SK-N-DZ (cell line): ENCODE measurements around the gene ALCAM.
"Not testable (repeated sequence)": the region's sequence is repeated elsewhere in the genome, so short reads cannot be mapped to it uniquely, and the experiment has no call there.

ENCODE experiments used
- DNase-seq: peaks from one replicate; pipeline ENCODE4 v3.0.0-alpha.2; 2015; ENCODE audit warnings: low spot score

Gene ALCAM

GRCh38 chr3:105584003-105584790 lies 217.5 kb downstream of the ALCAM start:
- no peak for DNase-seq

- no peak for DNase-seq
Observed at GRCh38 chr3:105593315-105593714, 226.6 kb downstream of the ALCAM start.

GRCh38 chr3:105594219-105594618 lies 227.5 kb downstream of the ALCAM start:
- DNase-seq, result no peak

- no peak for DNase-seq
Observed at GRCh38 chr3:105598042-105598796, 231.5 kb downstream of the ALCAM start.

- no peak for DNase-seq
Observed at GRCh38 chr3:105599350-105599749, 232.6 kb downstream of the ALCAM start.

- not testable (repeated sequence) for DNase-seq
Observed at GRCh38 chr3:105601756-105602155, 235.0 kb downstream of the ALCAM start.

- not testable (repeated sequence) for DNase-seq
Observed at GRCh38 chr3:105602286-105602685, 235.6 kb downstream of the ALCAM start.

GRCh38 chr3:105603516-105603915 lies 236.8 kb downstream of the ALCAM start:
- DNase-seq, result not testable (repeated sequence)

GRCh38 chr3:105606016-105606415 lies 239.3 kb downstream of the ALCAM start:
- no peak for DNase-seq

GRCh38 chr3:105608623-105609022 lies 241.9 kb downstream of the ALCAM start:
- no peak for DNase-seq

GRCh38 chr3:105610473-105610872 lies 243.8 kb downstream of the ALCAM start:
- DNase-seq, result no peak

GRCh38 chr3:105611304-105612192 lies 244.8 kb downstream of the ALCAM start:
- no peak for DNase-seq

- no peak for DNase-seq
Observed at GRCh38 chr3:105613120-105613519, 246.4 kb downstream of the ALCAM start.

GRCh38 chr3:105614288-105615030 lies 247.8 kb downstream of the ALCAM start:
- DNase-seq, result no peak

GRCh38 chr3:105615814-105616213 lies 249.1 kb downstream of the ALCAM start:
- no peak for DNase-seq

- no peak for DNase-seq
Observed at GRCh38 chr3:105616374-105617121, 249.8 kb downstream of the ALCAM start.

- DNase-seq, result no peak
Observed at GRCh38 chr3:105618556-105618955, 251.8 kb downstream of the ALCAM start.

GRCh38 chr3:105619651-105620050 lies 252.9 kb downstream of the ALCAM start:
- DNase-seq, result no peak

- DNase-seq, result no peak
Observed at GRCh38 chr3:105620236-105620635, 253.5 kb downstream of the ALCAM start.

GRCh38 chr3:105622169-105622568 lies 255.5 kb downstream of the ALCAM start:
- DNase-seq, result no peak
